HAP-1 (cell line): ENCODE measurements around the gene ITGB6.

Experiments
- DNase-seq, 2 experiments: peaks; one replicate each; pipeline ENCODE4 v3.0.0-alpha.2; 2016 to 2020; ENCODE audit warnings: low spot score in 2 of 2
- H3K27me3 ChIP-seq: fragments of 250-450 bp; sonication (Bioruptor Pico); 2 replicates; pipeline ENCODE4 v1.5.1; 2020; ENCODE audit warnings: low read depth, mild to moderate bottlenecking, moderate library complexity
- H3K36me3 ChIP-seq: fragments of 250-450 bp; sonication (Bioruptor Pico); replicated peaks from 2 replicates; pipeline ENCODE4 v1.5.1; 2020; ENCODE audit warnings: mild to moderate bottlenecking
- H3K4me1 ChIP-seq: fragments of 250-450 bp; sonication (Bioruptor Pico); 2 replicates; pipeline ENCODE4 v1.5.1; 2020; ENCODE audit warnings: mild to moderate bottlenecking
- H3K4me3 ChIP-seq: fragments of 250-450 bp; sonication (Bioruptor Pico); 2 replicates; pipeline ENCODE4 v1.5.1; 2020; ENCODE audit warnings: mild to moderate bottlenecking, moderate library complexity
- H3K9me3 ChIP-seq: fragments of 250-450 bp; sonication (Bioruptor Pico); 2 replicates; pipeline ENCODE4 v1.5.1; 2020; ENCODE audit warnings: mild to moderate bottlenecking, moderate library complexity
- in situ Hi-C: fragments of 300-500 bp; cut with MboI; formaldehyde crosslinking; loops from 3 replicates; pipeline ENCODE4 v1.14.3; 2020; ENCODE audit warnings: low sequenced_read_pairs, inconsistent platforms, mixed read lengths

The ITGB6 gene

GRCh38 chr2:160208655-160209515, 8.8 kb upstream of the ITGB6 start:
- Histone ChIP-seq H3K9me3 (0 out of 2 replicates have a peak, but pooled peaks cover 3% of the 10 kb centered on the region), H3K4me3 (no peak overlapping the region), H3K27me3 (peaks cover 8% of the 10 kb centered on the region; the same call in 1 of the 2 replicates), H3K36me3 (no peaks in the 10 kb centered on the region), H3K4me1 (peaks cover 3% of the 10 kb centered on the region; the same call in 1 of the 2 replicates)
- DNase-seq = no peak
- in situ Hi-C loops = no loop called here

GRCh38 chr2:160207804-160208654, 8.0 kb upstream of the ITGB6 start:
- Histone ChIP-seq H3K4me1 (peaks cover 3% of the 10 kb centered on the region; the same call in 1 of the 2 replicates), H3K4me3 (no peak overlapping the region)
- in situ Hi-C loops = no loop called here

GRCh38 chr2:160207271-160207670, 7.2 kb upstream of the ITGB6 start:
- in situ Hi-C loops = no loop called here
- DNase-seq = no peak
- peaks cover 8% of the 10 kb centered on the region; the same call in 1 of the 2 replicates for H3K27me3 ChIP-seq
- peaks cover 3% of the 10 kb centered on the region; the same call in 1 of the 2 replicates for H3K4me1 ChIP-seq
- H3K36me3 ChIP-seq = no peaks in the 10 kb centered on the region
- no peak overlapping the region for H3K4me3 ChIP-seq
- H3K9me3 ChIP-seq = 0 out of 2 replicates have a peak, but pooled peaks cover 3% of the 10 kb centered on the region

More at GRCh38 chr2:160207804-160208654, 8.0 kb upstream of the ITGB6 start:
- DNase-seq = no peak
- peaks cover 8% of the 10 kb centered on the region; the same call in 1 of the 2 replicates for H3K27me3 ChIP-seq
- no peaks in the 10 kb centered on the region for H3K36me3 ChIP-seq
- H3K9me3 ChIP-seq = 0 out of 2 replicates have a peak, but pooled peaks cover 3% of the 10 kb centered on the region

GRCh38 chr2:160206436-160206835, 6.4 kb upstream of the ITGB6 start:
- peaks cover 3% of the 10 kb centered on the region; the same call in 1 of the 2 replicates for H3K27me3 ChIP-seq
- peaks cover 3% of the 10 kb centered on the region; the same call in 1 of the 2 replicates for H3K4me1 ChIP-seq
- no peaks in the 10 kb centered on the region for H3K36me3 ChIP-seq
- DNase-seq = no peak
- no peak overlapping the region for H3K4me3 ChIP-seq
- in situ Hi-C loops = no loop called here
- 0 out of 2 replicates have a peak, but pooled peaks cover 3% of the 10 kb centered on the region for H3K9me3 ChIP-seq

GRCh38 chr2:160205505-160205904, 5.4 kb upstream of the ITGB6 start:
- Histone ChIP-seq H3K36me3 (no peaks in the 10 kb centered on the region), H3K27me3 (no peaks in the 10 kb centered on the region), H3K4me3 (no peak overlapping the region), H3K9me3 (0 out of 2 replicates have a peak, but pooled peaks cover 3% of the 10 kb centered on the region), H3K4me1 (peaks cover 3% of the 10 kb centered on the region; the same call in 1 of the 2 replicates)
- no peak for DNase-seq
- in situ Hi-C loops = no loop called here

- no peaks in the 10 kb centered on the region for H3K27me3 ChIP-seq
- in situ Hi-C loops = no loop called here
- H3K4me3 ChIP-seq = no peak overlapping the region
- H3K9me3 ChIP-seq = 0 out of 2 replicates have a peak, but pooled peaks cover 3% of the 10 kb centered on the region
- H3K4me1 ChIP-seq = no peaks in the 10 kb centered on the region
- DNase-seq = no peak
- no peaks in the 10 kb centered on the region for H3K36me3 ChIP-seq
Observed at GRCh38 chr2:160203422-160203821, 3.4 kb upstream of the ITGB6 start.

- no peaks in the 10 kb centered on the region for H3K4me1 ChIP-seq
- in situ Hi-C loops = no loop called here
- H3K27me3 ChIP-seq = no peaks in the 10 kb centered on the region
- no peak overlapping the region for H3K4me3 ChIP-seq
- H3K9me3 ChIP-seq = 0 out of 2 replicates have a peak, but pooled peaks cover 3% of the 10 kb centered on the region
- no peak for DNase-seq
- H3K36me3 ChIP-seq = no peaks in the 10 kb centered on the region
Observed at GRCh38 chr2:160203007-160203406, 2.9 kb upstream of the ITGB6 start.

GRCh38 chr2:160201849-160202539, 1.9 kb upstream of the ITGB6 start:
- in situ Hi-C loops = no loop called here
- Histone ChIP-seq H3K36me3 (no peaks in the 10 kb centered on the region), H3K27me3 (no peaks in the 10 kb centered on the region), H3K4me3 (no peak overlapping the region), H3K4me1 (no peaks in the 10 kb centered on the region), H3K9me3 (0 out of 2 replicates have a peak, but pooled peaks cover 3% of the 10 kb centered on the region)
- DNase-seq = no peak

GRCh38 chr2:160200921-160201320, 849 bp upstream of the ITGB6 start:
- no peaks in the 10 kb centered on the region for H3K9me3 ChIP-seq
- H3K36me3 ChIP-seq = no peaks in the 10 kb centered on the region
- H3K4me1 ChIP-seq = no peaks in the 10 kb centered on the region
- H3K4me3 ChIP-seq = no peak overlapping the region
- in situ Hi-C loops = no loop called here
- no peaks in the 10 kb centered on the region for H3K27me3 ChIP-seq
- no peak for DNase-seq

GRCh38 chr2:160199053-160199452, 1.0 kb downstream of the ITGB6 start:
- H3K4me1 ChIP-seq = no peaks in the 10 kb centered on the region
- in situ Hi-C loops = no loop called here
- no peaks in the 10 kb centered on the region for H3K36me3 ChIP-seq
- H3K4me3 ChIP-seq = no peak overlapping the region
- no peaks in the 10 kb centered on the region for H3K9me3 ChIP-seq
- DNase-seq = no peak
- H3K27me3 ChIP-seq = no peaks in the 10 kb centered on the region

GRCh38 chr2:160197587-160197986, 2.5 kb downstream of the ITGB6 start:
- H3K27me3 ChIP-seq = no peaks in the 10 kb centered on the region
- no peak for DNase-seq
- no peaks in the 10 kb centered on the region for H3K9me3 ChIP-seq
- no peaks in the 10 kb centered on the region for H3K4me1 ChIP-seq
- no peak overlapping the region for H3K4me3 ChIP-seq
- no peaks in the 10 kb centered on the region for H3K36me3 ChIP-seq
- in situ Hi-C loops = no loop called here

GRCh38 chr2:160194946-160195345, 5.1 kb downstream of the ITGB6 start:
- H3K9me3 ChIP-seq = no peaks in the 10 kb centered on the region
- no peak overlapping the region for H3K4me3 ChIP-seq
- no peaks in the 10 kb centered on the region for H3K36me3 ChIP-seq
- no peaks in the 10 kb centered on the region for H3K27me3 ChIP-seq
- DNase-seq = no peak
- H3K4me1 ChIP-seq = no peaks in the 10 kb centered on the region
- in situ Hi-C loops = no loop called here

- Histone ChIP-seq H3K27me3 (no peaks in the 10 kb centered on the region), H3K4me1 (no peaks in the 10 kb centered on the region), H3K9me3 (no peaks in the 10 kb centered on the region), H3K36me3 (no peaks in the 10 kb centered on the region), H3K4me3 (no peak overlapping the region)
- DNase-seq = no peak
- in situ Hi-C loops = no loop called here
Observed at GRCh38 chr2:160194351-160194750, 5.7 kb downstream of the ITGB6 start.
